ENCODE results near the gene CEACAM18. TPM values are rescaled to one million over a fixed set of nuclear protein-coding genes. Genes with fewer than 3 reads are reported as not detected.

CEACAM18 gene
- total and polyA plus RNA-seq, 2 of the 8 experiments (the other 6 are each of a cell fraction or from before 2014, with no cell fraction given): not detected

DNA sequence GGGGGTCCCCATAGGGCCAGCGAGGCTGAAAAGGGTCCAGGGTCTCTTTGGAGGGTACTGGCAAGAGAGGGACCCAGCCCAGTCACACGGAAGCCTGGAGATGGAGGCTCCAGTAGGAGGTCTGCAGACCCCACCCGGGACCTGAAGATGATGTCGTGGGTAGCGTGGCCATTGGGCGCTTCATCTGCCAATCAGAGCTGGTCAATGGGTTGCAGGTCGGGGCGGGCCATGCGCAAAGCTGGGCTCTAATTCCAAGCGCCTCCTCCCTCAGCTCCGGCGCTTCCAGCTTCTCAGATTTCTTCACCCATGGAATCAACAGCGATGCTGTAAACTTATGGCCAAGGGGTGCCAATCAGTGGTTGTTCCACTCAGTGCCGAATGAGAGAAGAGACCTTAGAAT lies 12.3 kb downstream of the CEACAM18 start (continued):
- TF ChIP-seq ZNF274 (IDR thresholded peaks at IDR 0.05; ENCODE audit: borderline replicate concordance, extremely low read depth, low read length) (no peak), POU5F1 (IDR thresholded peaks at IDR 0.05; ENCODE audit: low read depth, low read length) (no peak)
- TF ChIP-seq, protein P1, sequence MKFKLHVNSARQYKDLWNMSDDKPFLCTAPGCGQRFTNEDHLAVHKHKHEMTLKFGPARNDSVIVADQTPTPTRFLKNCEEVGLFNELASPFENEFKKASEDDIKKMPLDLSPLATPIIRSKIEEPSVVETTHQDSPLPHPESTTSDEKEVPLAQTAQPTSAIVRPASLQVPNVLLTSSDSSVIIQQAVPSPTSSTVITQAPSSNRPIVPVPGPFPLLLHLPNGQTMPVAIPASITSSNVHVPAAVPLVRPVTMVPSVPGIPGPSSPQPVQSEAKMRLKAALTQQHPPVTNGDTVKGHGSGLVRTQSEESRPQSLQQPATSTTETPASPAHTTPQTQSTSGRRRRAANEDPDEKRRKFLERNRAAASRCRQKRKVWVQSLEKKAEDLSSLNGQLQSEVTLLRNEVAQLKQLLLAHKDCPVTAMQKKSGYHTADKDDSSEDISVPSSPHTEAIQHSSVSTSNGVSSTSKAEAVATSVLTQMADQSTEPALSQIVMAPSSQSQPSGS (IDR thresholded peaks at IDR 0.05; ENCODE audit: low read length): no peak

Measured in H1 (cell line).